Liver (tissue), 9 donors: ENCODE results near the gene CR1. TPM values are rescaled to one million over a fixed set of nuclear protein-coding genes. Genes with fewer than 3 reads are reported as not detected.

Experiments used
- DNase-seq: peaks from one replicate; pipeline ENCODE4 v3.0.0-alpha.2; 2017; ENCODE audit warnings: low spot score
- H3K27ac ChIP-seq, 2 donors: one replicate each; pipeline ENCODE4 v1.7.0; 2013; ENCODE audit warnings: inconsistent platforms in 2 of 2, low read length in 2 of 2, control low read depth in 1 of 2, low read depth in 1 of 2, mild to moderate bottlenecking in 1 of 2
- H3K27me3 ChIP-seq, 4 donors: one replicate each; pipeline versions ENCODE4 v1.6.1 to v1.7.0; 2013; ENCODE audit warnings: low read length in 3 of 4, inconsistent platforms in 1 of 4, mild to moderate bottlenecking in 1 of 4, moderate library complexity in 1 of 4; ENCODE audit not compliant: control insufficient read depth in 4 of 4, insufficient read depth in 4 of 4
- H3K36me3 ChIP-seq, 4 donors: one replicate each; pipeline versions ENCODE4 v1.6.1 to v1.7.0; 2013; ENCODE audit warnings: low read length in 3 of 4, mild to moderate bottlenecking in 3 of 4, low read depth in 1 of 4, moderate library complexity in 1 of 4; ENCODE audit not compliant: control insufficient read depth in 4 of 4, insufficient read depth in 3 of 4
- H3K4me1 ChIP-seq, 4 donors: one replicate each; pipeline versions ENCODE4 v1.6.1 to v1.7.0; 2013; ENCODE audit warnings: low read length in 3 of 4, mild to moderate bottlenecking in 3 of 4, moderate library complexity in 1 of 4; ENCODE audit not compliant: control insufficient read depth in 4 of 4, insufficient read depth in 4 of 4
- H3K4me3 ChIP-seq, 3 donors: one replicate each; pipeline versions ENCODE4 v1.6.1 to v1.7.0; 2013; ENCODE audit warnings: low read length in 3 of 3, control low read depth in 1 of 3, low read depth in 1 of 3, mild to moderate bottlenecking in 1 of 3
- H3K9ac ChIP-seq, 2 donors: one replicate each; pipeline ENCODE4 v1.7.0; 2013; ENCODE audit warnings: low read length in 2 of 2, mild to moderate bottlenecking in 2 of 2, moderate library complexity in 2 of 2, control low read depth in 1 of 2, low read depth in 1 of 2
- H3K9me3 ChIP-seq, 4 donors: one replicate each; pipeline versions ENCODE4 v1.6.1 to v1.7.0; 2013; ENCODE audit warnings: low read length in 3 of 4; ENCODE audit not compliant: control insufficient read depth in 4 of 4
- EGR1 ChIP-seq, 2 donors: IDR thresholded peaks; 2 replicates each; pipeline ENCODE4 v1.6.1; 2016 to 2018; ENCODE audit warnings: antibody characterized with exemption in 2 of 2, low read depth in 2 of 2
- FOXA1 ChIP-seq: IDR thresholded peaks from 2 replicates; pipeline ENCODE4 v1.6.1; 2016; ENCODE audit warnings: antibody characterized with exemption
- FOXA2 ChIP-seq: IDR thresholded peaks from 2 replicates; pipeline ENCODE4 v1.6.1; 2016; ENCODE audit warnings: antibody characterized with exemption
- GABPA ChIP-seq, 2 donors: IDR thresholded peaks in 1 of 2; conservative IDR thresholded peaks in 1 of 2; 2 replicates each; pipeline ENCODE4 v1.6.1; 2016; ENCODE audit warnings: antibody characterized with exemption in 2 of 2, mild to moderate bottlenecking in 1 of 2, moderate library complexity in 1 of 2
- HNF4A ChIP-seq, 2 donors: conservative IDR thresholded peaks; 2 replicates each; pipeline ENCODE4 v1.6.1; 2016; ENCODE audit warnings: antibody characterized with exemption in 2 of 2, mild to moderate bottlenecking in 2 of 2
- HNF4G ChIP-seq: IDR thresholded peaks from 2 replicates; pipeline ENCODE4 v1.6.1; 2016; ENCODE audit warnings: antibody characterized with exemption
- JUND ChIP-seq, 2 donors: IDR thresholded peaks; 2 replicates each; pipeline ENCODE4 v1.6.1; 2016; ENCODE audit warnings: antibody characterized with exemption in 2 of 2
- NR2F2 ChIP-seq: IDR thresholded peaks from 2 replicates; pipeline ENCODE4 v1.6.1; 2016; ENCODE audit warnings: antibody characterized with exemption
- RAD21 ChIP-seq, 2 donors: IDR thresholded peaks; 2 replicates each; pipeline ENCODE4 v1.6.1; 2016; ENCODE audit warnings: antibody characterized with exemption in 2 of 2, mild to moderate bottlenecking in 2 of 2
- RXRA ChIP-seq, 2 donors: IDR thresholded peaks; 2 replicates each; pipeline ENCODE4 v1.6.1; 2017 to 2018; ENCODE audit warnings: antibody characterized with exemption in 2 of 2, mild to moderate bottlenecking in 1 of 2
- SP1 ChIP-seq: IDR thresholded peaks from 2 replicates; pipeline ENCODE4 v1.6.1; 2018; ENCODE audit warnings: antibody characterized with exemption, mild to moderate bottlenecking
- TAF1 ChIP-seq: conservative IDR thresholded peaks from 2 replicates; pipeline ENCODE4 v1.6.1; 2016; ENCODE audit warnings: antibody characterized with exemption, mild to moderate bottlenecking
- YY1 ChIP-seq: IDR thresholded peaks from 2 replicates; pipeline ENCODE4 v1.6.1; 2016; ENCODE audit warnings: antibody characterized with exemption, mild to moderate bottlenecking
- ZBTB33 ChIP-seq: IDR thresholded peaks from 2 replicates; pipeline ENCODE4 v1.6.1; 2016; ENCODE audit warnings: antibody characterized with exemption
- WGBS: extraction: QIAGEN DNeasy Blood & Tissue Kit; methylation state at CpG from one replicate; pipeline ENCODE4 v1.1.7; 2013; 5-methylcytosine and 5-hydroxymethylcytosine counted together
- polyA plus RNA-seq, 2 donors: library from polyadenylated mRNA; stranded (reverse) in 1 of 2; unstranded in 1 of 2; fragments of 200-250 nt in 1 of 2; fragments of >200 nt in 1 of 2; fragmentation: Nextera tagmentation in 1 of 2; extraction: Ambion mirVana in 1 of 2; gene quantifications; one replicate each; pipeline versions ENCODE4 v1.2.1 to v1.2.3, GENCODE V29; 2013 to 2015
- total RNA-seq, 2 donors: library from RNA; depleted of rRNA; stranded (reverse); fragments of >200 nt; gene quantifications; one replicate each; pipeline ENCODE4 v1.2.3, GENCODE V29; 2014
- TF ChIP-seq, protein P1 (sequence below): IDR thresholded peaks from 2 replicates; pipeline ENCODE4 v1.6.1; 2016; ENCODE audit warnings: antibody characterized with exemption
- TF ChIP-seq, protein P2 (sequence below): IDR thresholded peaks from 2 replicates; pipeline ENCODE4 v1.6.1; 2016; ENCODE audit warnings: antibody characterized with exemption, mild to moderate bottlenecking
- TF ChIP-seq, protein P3 (sequence below): IDR thresholded peaks from 2 replicates; pipeline ENCODE4 v1.6.1; 2016; ENCODE audit warnings: antibody characterized with exemption
- TF ChIP-seq, protein P4 (sequence below): fragments of 150-350 bp; IDR thresholded peaks from 2 replicates; pipeline ENCODE4 v1.5.1; 2017; ENCODE audit warnings: improper control_type of control experiment, low read depth, low read length; ENCODE audit not compliant: missing input control
- donor health status: healthy.
- donor health status: healthy.
- donor health status: healthy.
- donor health status: healthy.
- donor health status: healthy.

Gene CR1
- total and polyA plus RNA-seq, 4 donors: 0.78 to 16.7 (median 7.4) TPM

GRCh38 chr1:207463021-207463420 lies 32.9 kb upstream of the CR1 start:
- no peaks in the 10 kb centered on the region for H3K9me3 ChIP-seq
- H3K27me3 ChIP-seq: peaks cover 0 to 3% (median under 1%) of the 10 kb centered on the region in 4 donors
- no peak overlapping the region for H3K9ac ChIP-seq
- TF ChIP-seq GABPA (IDR thresholded peaks at IDR 0.05 in 1 of 2, conservative IDR thresholded peaks at IDR 0.05 in 1 of 2) (no peak), RXRA (IDR thresholded peaks at IDR 0.05) (no peak), HNF4G (no peak), NR2F2 (no peak), SP1 (no peak)
- H3K36me3 ChIP-seq: no peaks in the 10 kb centered on the region
- no peak overlapping the region for H3K27ac ChIP-seq
- H3K4me1 ChIP-seq: no peaks in the 10 kb centered on the region
- H3K4me3 ChIP-seq: no peak overlapping the region
- DNase-seq: no peak

DNA sequence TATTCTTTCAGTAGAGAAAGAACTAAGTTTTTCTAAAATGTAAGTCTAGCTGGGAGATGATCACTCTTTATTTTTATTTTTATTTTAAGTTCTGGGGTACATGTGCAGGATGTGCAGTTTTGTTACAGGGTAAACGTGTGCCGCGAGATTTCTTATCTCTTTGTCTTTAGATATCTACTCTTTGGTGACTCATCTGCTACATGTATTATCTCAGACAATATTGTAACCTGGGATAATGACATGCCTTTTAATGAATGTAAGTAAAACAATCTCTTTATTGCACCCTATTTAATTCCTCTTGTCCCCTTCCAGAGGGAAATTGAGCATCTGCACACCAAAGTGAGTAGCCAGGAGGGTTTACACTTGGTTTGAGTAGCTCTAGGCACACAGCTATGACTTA lies 32.4 kb upstream of the CR1 start:
- peaks cover 0 to 3% (median under 1%) of the 10 kb centered on the region in 4 donors for H3K27me3 ChIP-seq
- no peak overlapping the region for H3K9ac ChIP-seq
- no peaks in the 10 kb centered on the region for H3K9me3 ChIP-seq
- no peak overlapping the region for H3K4me3 ChIP-seq
- no peak overlapping the region for H3K27ac ChIP-seq
- no peaks in the 10 kb centered on the region for H3K4me1 ChIP-seq
- DNase-seq: no peak
- H3K36me3 ChIP-seq: no peaks in the 10 kb centered on the region
- WGBS: 84% methylated on average over 3 of the region's 3 CpGs
- TF ChIP-seq HNF4A (conservative IDR thresholded peaks at IDR 0.05) (no peak), JUND (IDR thresholded peaks at IDR 0.05) (no peak), RAD21 (IDR thresholded peaks at IDR 0.05) (no peak), RXRA (IDR thresholded peaks at IDR 0.05) (no peak), YY1 (no peak)
- TF ChIP-seq, protein P1, sequence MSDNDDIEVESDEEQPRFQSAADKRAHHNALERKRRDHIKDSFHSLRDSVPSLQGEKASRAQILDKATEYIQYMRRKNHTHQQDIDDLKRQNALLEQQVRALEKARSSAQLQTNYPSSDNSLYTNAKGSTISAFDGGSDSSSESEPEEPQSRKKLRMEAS: no peak
- TF ChIP-seq, protein P2, sequence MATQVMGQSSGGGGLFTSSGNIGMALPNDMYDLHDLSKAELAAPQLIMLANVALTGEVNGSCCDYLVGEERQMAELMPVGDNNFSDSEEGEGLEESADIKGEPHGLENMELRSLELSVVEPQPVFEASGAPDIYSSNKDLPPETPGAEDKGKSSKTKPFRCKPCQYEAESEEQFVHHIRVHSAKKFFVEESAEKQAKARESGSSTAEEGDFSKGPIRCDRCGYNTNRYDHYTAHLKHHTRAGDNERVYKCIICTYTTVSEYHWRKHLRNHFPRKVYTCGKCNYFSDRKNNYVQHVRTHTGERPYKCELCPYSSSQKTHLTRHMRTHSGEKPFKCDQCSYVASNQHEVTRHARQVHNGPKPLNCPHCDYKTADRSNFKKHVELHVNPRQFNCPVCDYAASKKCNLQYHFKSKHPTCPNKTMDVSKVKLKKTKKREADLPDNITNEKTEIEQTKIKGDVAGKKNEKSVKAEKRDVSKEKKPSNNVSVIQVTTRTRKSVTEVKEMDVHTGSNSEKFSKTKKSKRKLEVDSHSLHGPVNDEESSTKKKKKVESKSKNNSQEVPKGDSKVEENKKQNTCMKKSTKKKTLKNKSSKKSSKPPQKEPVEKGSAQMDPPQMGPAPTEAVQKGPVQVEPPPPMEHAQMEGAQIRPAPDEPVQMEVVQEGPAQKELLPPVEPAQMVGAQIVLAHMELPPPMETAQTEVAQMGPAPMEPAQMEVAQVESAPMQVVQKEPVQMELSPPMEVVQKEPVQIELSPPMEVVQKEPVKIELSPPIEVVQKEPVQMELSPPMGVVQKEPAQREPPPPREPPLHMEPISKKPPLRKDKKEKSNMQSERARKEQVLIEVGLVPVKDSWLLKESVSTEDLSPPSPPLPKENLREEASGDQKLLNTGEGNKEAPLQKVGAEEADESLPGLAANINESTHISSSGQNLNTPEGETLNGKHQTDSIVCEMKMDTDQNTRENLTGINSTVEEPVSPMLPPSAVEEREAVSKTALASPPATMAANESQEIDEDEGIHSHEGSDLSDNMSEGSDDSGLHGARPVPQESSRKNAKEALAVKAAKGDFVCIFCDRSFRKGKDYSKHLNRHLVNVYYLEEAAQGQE: no peak

- no peak overlapping the region for H3K4me3 ChIP-seq
- 83% methylated on average over 2 of the region's 2 CpGs for WGBS
- H3K9ac ChIP-seq: no peak overlapping the region
- no peaks in the 10 kb centered on the region for H3K9me3 ChIP-seq
- DNase-seq: no peak
- H3K36me3 ChIP-seq: no peaks in the 10 kb centered on the region
- H3K27ac ChIP-seq: no peak overlapping the region
- H3K4me1 ChIP-seq: no peaks in the 10 kb centered on the region
- no peaks in the 10 kb centered on the region for H3K27me3 ChIP-seq
- TF ChIP-seq NR2F2 (no peak), RAD21 (IDR thresholded peaks at IDR 0.05) (no peak), HNF4A (conservative IDR thresholded peaks at IDR 0.05) (no peak), EGR1 (IDR thresholded peaks at IDR 0.05; ENCODE audit: low read depth in 2 of 2) (no peak), GABPA (IDR thresholded peaks at IDR 0.05 in 1 of 2, conservative IDR thresholded peaks at IDR 0.05 in 1 of 2) (no peak), TAF1 (no peak), JUND (IDR thresholded peaks at IDR 0.05) (no peak), ZBTB33 (no peak), FOXA1 (no peak), FOXA2 (no peak)
- TF ChIP-seq, protein P3, sequence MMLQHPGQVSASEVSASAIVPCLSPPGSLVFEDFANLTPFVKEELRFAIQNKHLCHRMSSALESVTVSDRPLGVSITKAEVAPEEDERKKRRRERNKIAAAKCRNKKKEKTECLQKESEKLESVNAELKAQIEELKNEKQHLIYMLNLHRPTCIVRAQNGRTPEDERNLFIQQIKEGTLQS: no peak
- TF ChIP-seq, protein P4, sequence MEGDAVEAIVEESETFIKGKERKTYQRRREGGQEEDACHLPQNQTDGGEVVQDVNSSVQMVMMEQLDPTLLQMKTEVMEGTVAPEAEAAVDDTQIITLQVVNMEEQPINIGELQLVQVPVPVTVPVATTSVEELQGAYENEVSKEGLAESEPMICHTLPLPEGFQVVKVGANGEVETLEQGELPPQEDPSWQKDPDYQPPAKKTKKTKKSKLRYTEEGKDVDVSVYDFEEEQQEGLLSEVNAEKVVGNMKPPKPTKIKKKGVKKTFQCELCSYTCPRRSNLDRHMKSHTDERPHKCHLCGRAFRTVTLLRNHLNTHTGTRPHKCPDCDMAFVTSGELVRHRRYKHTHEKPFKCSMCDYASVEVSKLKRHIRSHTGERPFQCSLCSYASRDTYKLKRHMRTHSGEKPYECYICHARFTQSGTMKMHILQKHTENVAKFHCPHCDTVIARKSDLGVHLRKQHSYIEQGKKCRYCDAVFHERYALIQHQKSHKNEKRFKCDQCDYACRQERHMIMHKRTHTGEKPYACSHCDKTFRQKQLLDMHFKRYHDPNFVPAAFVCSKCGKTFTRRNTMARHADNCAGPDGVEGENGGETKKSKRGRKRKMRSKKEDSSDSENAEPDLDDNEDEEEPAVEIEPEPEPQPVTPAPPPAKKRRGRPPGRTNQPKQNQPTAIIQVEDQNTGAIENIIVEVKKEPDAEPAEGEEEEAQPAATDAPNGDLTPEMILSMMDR: no peak
- TF ChIP-seq, protein P2: no peak
Measured at GRCh38 chr1:207470927-207471326, 25.0 kb upstream of the CR1 start.
